Posterior vena cava (tissue), 2 donors: ENCODE results near the gene MEGF6. TPM values are rescaled to one million over a fixed set of nuclear protein-coding genes. Genes with fewer than 3 reads are reported as not detected.

Experiments
- DNase-seq: peaks from one replicate; pipeline ENCODE4 v3.0.0-alpha.2; 2020; ENCODE audit warnings: low spot score
- intact Hi-C, 2 donors: fragments of 100-400 bp; cut with DNase I; formaldehyde crosslinking; loops; one replicate each; pipeline versions ENCODE4 v1.14.1 to v1.14.2; 2022 to 2023
- total RNA-seq, 2 donors: library from RNA; stranded (reverse); fragmentation: NEBNext Ultra II Directional; extraction: Animal tissue kit (Norgen Biotek cat#: 25700); gene quantifications; one replicate each; pipeline ENCODE4 v1.2.1, GENCODE V29; 2021
- donor health status: DM: yes; HTN: yes; CAD: no.
- donor health status: DM: yes; HTN: yes; CAD: no.

Gene MEGF6
- total RNA-seq, 2 donors from 2014 or later, result 82.3 to 123 TPM

DNA sequence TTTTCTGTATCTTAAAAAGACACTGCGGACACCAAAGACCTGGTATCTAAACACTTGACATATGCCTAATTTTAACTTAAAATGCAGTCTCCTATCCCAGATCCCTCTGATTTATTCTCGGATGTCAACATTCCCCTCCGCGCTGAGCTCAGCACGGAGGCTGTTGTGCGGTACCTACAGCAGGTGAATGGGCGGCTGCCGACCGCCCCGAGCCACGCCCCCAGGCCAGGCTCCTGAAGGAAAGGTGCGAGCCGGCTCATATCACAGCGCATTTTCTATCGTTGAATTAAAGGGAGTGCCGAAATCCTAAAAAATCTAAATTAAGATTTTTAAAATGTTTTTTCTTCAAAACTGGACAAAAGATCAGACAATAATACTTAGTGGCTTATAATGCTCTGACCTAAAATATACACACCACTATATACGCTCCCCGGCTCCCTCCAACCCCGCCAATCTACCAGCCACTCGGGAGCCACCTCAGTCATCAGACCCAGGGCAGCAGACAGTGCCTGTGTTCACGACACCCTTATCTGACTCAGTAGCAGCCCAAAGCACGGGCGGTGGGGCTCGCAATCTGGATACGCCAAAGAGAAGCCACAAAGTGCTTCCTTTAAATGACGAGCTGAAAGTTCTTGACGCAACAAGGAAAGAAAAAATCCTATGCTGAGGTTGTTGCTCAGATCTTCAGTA lies 34.5 kb upstream of the MEGF6 start:
- intact Hi-C loops, result no loop called here
- DNase-seq, result peak; percentile 69

DNA sequence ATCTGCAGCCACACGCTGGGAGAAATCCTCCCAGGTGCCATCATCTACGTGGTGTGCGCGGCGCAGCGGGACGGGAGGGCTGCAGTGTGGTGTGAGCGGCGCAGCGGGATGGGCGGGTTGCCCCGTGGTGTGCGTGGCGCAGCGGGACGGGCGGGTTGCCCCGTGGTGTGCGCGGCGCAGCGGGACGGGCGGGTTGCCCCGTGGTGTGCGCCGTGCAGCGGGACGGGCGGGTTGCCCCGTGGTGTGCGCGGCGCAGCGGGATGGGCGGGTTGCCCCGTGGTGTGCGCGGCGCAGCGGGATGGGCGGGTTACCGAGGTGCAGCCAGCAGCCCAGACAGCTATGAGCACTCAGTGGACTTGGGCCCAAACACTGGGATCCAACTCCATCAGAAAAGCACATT lies 33.9 kb upstream of the MEGF6 start:
- peak; percentile 20 for DNase-seq
- intact Hi-C loops, result no loop called here

DNA sequence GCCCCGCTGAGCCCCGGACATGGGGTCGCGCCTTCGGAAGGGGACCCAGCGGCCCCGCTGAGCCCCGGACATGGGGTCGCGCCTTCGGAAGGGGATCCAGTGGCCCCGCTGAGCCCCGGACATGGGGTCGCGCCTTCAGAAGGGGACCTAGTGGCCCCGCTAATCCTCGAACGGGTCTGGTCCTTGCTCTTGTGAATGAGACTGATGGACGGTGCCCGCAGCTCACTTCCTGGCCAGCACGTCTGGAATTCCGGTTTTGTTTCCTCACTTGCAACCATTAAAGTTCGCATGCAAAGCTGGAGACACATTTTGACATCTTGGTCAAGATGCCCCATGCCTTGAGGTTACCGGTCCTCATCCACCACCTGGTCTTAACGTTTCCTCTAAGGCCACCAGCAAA lies 33.0 kb upstream of the MEGF6 start:
- intact Hi-C loops, result no loop called here
- peak; percentile 47 for DNase-seq

DNA sequence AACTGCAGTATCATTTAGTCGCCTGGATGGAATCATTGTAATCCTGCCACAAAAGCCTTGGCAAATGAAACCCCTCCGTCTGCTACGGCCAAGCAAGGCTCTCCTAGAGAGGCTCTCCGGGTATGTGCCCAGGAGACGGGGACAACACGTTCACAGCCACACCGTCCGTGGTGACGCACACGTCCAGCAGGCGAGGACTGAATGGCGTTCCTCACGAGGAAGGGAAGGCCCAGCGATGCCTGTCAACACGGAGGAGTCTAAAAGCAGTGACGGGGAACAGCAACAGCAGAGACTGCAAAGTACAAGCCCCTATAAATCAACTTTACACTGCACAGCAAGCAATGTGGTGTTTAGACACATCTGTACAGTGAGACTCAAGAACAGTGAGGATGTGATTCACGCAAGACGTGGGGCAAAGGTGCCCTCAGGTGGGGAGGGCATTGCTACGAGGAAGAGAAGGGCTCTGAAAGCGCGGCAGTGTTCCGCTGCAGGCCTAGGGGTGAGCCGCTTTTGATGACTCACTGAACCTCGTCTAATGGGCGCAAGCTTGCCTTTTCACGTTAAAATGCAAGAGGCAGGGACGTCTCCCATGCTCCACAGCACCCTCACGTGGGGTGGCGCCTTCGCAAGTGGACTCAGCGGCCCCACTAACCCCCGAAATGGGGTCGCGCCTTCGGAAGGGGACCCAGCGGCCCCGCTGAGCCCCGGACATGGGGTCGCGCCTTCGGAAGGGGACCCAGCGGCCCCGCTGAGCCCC lies 31.8 kb upstream of the MEGF6 start:
- intact Hi-C loops, result no loop called here
- peak; percentile 66 for DNase-seq

DNA sequence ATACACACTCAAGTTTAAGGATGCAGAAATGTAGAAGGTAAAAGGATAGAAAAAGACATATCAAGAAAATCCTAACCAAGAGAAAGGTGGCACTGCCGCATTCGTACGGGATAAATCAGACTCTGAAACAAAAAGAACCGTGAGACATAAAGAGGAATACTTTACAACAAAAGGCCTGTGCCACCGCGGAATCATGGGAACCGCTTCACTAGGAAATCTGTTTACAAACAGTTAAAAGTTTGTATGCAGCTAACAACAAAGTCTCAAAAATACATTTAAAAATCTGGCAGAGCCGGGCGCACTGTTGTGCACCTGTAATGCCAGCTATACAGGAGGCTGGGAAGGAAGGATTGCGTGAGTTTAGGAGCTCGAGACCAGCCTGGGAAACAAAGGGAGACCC lies 30.5 kb upstream of the MEGF6 start:
- intact Hi-C loops, result no loop called here
- DNase-seq, result peak; percentile 26

DNA sequence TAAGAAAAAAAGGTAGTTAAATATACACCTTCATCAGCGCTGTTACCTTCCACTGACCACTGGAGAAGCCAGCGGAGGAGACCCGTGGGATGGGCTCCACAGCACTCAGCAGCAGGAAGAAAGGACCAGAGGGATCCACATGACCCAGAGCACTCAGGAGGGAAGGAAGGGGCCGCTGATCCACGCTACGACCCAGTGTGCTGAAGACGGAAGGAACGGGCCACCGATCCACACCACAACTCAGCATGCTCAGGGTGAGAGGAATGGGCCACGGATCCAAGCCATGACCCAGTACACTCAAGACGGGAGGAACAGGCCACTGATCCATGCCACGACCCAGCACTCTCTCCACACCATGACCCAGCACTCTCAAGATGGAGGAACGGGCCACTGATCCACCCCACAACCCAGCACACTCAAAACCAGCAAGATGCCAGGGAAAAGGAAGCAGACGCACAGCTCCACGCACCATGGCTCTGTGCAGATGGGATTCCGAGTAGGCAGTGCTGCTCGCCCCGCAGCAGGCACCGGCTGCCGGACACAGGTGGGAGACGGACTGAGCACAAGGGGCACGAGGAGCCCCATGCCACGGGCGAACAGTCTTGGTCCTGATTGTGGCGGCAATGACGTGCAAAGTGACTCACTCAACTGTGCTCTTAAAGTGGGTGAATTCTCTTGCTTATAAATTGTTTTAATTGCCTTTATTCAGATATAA lies 29.9 kb upstream of the MEGF6 start:
- peak; percentile 77 for DNase-seq
- intact Hi-C loops, result no loop called here

DNA sequence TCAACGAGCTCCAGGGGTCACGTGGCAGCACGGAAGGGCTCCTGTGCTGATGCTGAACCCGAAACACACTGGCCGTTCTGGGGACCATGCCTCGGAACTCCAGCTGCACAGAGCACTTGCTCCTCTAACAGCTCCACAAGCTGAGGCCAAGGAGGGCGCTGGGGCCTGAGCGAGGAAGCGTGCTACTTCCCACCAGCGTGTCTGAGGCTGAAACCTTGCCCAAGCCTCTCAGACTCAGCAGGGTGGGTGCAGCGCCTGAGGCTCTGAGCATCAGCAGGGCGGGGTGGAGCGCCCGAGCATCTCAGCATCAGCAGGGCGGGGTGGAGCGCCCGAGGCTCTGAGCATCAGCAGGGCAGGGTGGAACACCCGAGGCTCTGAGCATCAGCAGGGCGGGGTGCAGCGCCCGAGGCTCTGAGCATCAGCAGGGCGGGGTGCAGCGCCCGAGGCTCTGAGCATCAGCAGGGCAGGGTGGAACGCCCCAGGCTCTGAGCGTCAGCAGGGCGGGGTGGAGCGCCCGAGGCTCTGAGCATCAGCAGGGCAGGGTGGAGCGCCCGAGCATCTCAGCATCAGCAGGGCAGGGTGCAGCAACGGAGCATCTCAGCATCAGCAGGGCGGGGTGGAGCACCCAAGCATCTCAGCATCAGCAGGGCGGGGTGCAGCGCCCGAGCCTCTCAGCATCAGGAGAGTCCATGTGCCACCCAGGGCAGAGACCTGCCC lies 29.0 kb upstream of the MEGF6 start:
- intact Hi-C loops, result no loop called here
- peak; percentile 69 for DNase-seq

DNA sequence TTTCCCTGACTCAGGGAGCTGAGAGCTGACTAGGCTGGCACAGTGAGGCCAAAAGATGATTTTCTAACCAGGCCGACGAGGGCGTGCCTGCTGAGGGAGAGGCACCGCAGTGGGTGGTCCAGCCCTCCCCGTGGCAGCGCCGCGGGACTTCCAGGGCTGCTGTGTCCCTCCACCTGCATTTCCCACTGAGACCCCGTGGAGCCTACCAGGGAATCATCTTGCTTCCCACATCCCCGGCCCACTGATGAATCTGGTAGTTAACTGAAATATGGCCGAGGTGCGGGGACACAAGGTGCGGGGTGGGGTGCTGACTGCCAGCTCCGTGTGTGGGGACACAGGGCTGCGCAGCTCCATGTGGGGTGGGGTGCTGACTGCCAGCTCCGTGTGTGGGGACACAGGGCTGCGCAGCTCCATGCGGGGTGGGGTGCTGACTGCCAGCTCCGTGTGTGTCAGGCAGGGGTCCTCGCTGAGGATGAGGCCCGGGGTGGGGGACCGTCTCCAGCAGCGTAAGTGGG lies 28.1 kb upstream of the MEGF6 start:
- intact Hi-C loops, result no loop called here
- peak; percentile 51 for DNase-seq

DNA sequence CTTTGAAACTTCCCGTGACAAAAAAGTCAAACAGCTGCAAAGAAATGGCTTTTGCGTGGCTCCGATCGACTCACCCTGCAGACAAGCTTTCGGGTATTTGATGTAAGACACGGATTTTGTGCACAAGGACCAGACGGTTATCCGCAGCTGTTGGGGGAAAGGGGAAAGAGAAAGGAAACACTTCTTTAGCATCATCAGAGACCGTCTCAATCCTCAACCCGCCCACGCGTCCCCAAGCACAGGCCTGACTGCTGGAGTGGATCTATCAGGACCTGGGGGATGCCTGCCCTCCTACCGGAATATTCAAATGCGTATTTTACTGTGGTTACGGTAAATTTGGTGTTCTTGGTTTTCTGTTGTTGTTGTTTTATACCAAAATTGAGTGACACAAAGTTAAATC lies 27.4 kb upstream of the MEGF6 start:
- intact Hi-C loops, result no loop called here
- DNase-seq, result peak; percentile 16

DNA sequence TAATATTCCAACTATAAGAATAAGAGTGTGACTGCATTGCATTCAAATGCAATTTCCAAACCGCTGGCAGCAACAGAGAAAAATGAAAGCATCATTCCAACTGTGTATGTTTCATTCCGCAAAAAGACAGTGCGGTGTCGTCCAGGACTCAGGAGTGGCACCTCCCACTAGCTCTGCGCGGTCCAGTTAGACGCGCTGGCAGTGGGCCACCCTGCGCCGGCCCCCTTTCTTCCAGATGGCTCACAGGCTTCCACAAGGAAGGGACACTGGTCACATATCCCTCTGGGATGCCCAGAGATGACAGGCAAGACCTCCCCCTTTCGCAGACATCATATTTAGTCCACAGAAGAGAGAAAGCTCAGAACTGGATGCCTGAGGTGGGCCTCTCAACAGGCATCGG lies 26.7 kb upstream of the MEGF6 start:
- intact Hi-C loops, result no loop called here
- DNase-seq, result peak; percentile 25

DNA sequence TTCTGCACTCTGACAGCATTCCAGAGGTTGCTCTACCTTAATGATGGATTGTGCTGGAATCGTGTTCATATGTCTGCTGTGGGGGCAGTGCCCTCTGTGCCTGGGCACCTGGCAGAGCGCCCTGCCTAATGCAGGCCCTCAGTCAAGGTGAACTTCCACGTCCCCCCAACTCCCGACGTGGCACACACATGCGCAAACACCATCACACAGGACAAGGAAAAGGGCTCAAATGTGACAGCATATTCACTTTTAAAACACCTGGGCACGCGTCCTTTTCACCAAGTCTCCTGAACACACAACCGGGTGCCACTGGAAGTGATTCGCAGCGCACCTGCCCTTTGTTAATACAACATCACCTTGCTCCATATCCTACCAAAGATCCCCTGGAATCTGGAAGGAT lies 25.2 kb upstream of the MEGF6 start:
- peak; percentile 57 for DNase-seq
- intact Hi-C loops, result no loop called here

DNA sequence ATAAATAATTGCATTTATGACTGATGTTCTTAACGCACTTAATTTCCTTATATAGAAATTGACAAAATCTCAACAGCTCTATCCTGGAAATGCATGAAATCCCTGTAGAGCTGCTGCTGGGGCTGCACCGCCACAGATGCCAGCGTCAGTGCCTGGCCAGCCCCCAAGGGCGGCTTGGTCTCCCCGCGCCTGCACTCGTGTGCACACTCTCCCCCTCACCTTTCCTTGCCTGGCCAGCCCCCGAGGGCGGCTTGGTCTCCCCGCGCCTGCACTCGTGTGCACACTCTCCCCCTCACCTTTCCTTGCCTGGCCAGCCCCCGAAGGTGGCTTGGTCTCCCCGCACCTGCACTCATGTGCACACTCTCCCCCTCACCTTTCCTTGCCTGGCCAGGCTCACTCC lies 24.8 kb upstream of the MEGF6 start:
- intact Hi-C loops, result no loop called here
- DNase-seq, result peak; percentile 15

DNA sequence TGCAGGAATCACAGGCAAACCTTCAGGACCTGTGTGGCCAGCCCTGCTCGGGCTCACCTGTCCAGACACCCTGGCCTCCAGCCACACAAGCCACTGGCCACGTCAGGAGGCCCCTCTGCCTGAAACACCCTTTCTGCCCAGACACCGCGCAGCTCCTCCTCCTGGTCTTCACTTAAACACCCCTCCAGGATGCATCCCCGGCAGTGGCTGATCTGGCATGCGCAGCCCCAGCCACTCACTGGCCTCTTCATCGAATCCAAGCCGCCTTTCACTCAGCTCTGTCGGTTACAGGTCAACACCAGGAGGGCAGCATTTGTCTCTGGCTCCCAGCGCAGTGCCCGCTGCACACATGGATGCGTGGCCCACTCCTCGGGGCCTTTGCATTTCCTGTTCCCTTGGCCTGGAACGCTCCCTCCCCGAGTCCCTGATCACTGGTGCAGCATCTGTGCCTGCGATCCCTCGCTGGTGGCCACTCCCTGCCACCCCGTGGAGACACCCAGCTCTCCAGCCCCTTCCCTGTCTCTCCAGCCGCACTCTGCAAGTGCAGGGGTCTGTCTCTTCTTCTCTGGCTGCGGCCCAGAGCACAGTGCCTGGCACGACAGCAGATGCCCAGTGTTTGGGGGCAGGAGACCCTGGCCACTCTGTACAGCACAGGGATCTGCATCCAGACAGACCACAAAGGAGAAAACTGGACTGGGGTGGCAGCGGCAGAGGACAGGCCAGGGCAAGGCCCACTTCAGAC lies 22.9 kb upstream of the MEGF6 start:
- intact Hi-C loops, result loop anchor here in 1 of 2 donors (5.0 kb wide), 1 partner anchor 577 kb away; no protein-coding TSS in a partner anchor
- DNase-seq, result no peak

DNA sequence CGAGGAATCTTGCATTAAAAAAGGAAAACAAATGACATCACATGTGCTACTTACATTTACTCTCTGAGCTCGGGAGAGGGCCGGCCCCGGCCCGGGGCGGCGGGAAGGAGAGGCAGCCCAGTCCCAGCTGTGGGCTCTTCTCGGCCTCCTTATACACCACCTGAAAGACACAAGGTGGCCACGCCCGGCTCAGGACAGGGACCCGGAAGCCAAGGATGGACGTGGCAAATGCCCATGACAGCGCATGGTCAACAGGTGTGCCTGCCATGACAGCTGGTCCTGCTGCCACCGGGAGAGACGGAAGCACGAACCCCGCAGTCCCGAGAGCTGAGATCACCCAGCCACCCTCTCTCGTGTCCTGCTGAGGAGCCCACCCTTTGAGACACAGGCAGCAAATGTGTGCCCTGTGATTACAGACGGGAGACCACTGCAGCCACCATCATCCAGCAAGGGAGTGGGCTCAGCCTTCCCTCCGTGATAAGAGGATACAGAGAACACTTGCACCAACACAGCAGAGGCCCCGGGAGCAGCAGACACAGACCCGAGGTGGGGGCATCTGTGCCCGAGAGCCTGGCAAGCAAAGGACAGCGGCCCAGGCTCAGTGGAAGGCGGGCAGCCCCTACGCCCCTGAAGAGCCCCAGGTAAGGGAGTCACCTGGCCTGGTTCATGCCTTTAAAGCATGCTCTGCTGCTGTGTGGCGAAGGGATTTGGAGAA lies 22.2 kb upstream of the MEGF6 start:
- intact Hi-C loops, result loop anchor here in 1 of 2 donors (5.0 kb wide), 1 partner anchor 576 kb away; no protein-coding TSS in a partner anchor
- no peak for DNase-seq

DNA sequence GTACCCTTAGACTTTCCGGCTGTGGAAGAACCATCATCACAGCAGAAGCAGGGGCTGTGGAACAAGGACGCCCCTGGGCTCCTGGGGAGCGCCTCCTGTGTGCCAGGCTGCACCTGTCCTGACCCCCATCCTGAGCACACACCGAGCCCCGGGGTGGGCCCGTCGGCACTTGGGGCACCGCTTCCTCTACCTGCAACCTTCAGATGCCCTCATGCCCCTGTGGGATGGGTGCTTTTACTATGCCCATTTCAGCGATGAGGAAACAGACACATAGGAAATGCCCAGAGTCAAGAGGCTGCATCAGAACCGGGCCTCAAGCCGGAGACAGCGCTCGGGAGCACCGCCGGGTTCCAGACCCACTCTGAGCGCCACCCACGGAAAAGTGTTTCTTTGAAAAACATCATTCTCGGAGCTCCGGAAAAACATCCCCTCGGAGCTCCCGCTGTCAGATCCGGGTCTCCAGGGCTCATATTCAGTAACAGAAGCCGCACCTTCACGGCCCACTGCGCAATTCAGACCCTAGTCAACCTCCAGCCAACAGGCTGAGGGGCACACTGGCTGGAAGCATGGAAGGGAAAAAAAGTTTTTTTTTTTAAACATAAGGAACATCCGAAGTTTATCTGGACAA lies 21.5 kb upstream of the MEGF6 start:
- intact Hi-C loops, result loop anchor here in 1 of 2 donors (5.0 kb wide), 1 partner anchor 576 kb away; no protein-coding TSS in a partner anchor

DNA sequence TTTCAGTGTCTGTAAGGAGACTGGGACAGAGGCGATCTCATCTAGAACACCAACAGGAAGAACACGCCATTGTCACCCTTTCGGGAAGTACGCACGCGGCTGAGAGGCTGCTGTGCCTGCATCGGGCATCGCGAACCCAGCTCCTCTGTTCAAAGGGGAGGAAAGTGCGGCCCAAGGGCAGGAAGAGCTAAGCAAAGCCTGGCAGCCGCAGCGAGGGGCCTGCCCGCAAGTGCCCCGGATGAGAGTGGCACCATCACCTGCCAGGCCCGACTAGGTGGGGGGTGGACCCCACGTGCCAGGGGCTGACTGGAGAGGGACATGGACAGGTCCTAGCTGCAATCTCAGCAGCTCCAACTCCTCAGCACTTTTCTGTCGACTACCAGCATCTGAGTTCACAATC lies 21.0 kb upstream of the MEGF6 start:
- DNase-seq, result no peak
- intact Hi-C loops, result loop anchor here in 1 of 2 donors (5.0 kb wide), 1 partner anchor 575 kb away; no protein-coding TSS in a partner anchor

More for the DNA sequence above, 21.5 kb upstream of the MEGF6 start:
- no peak for DNase-seq
